Measurements from ENCODE around the gene MYBPHL.
A peak's percentile ranks its signal among the peaks of the same experiment; 100 is the strongest.
"Not testable (repeated sequence)": the region's sequence is repeated elsewhere in the genome, so short reads cannot be mapped to it uniquely, and the experiment has no call there.

Gene MYBPHL

GRCh38 chr1:109306832-109307273 is at the start of gene MYBPHL:
Gene MYBPHL (minus strand): TSS chr1:109307011. CDS start chr1:109306991, 20 bp downstream.
- DNase-seq: peak; percentile 68

DNA sequence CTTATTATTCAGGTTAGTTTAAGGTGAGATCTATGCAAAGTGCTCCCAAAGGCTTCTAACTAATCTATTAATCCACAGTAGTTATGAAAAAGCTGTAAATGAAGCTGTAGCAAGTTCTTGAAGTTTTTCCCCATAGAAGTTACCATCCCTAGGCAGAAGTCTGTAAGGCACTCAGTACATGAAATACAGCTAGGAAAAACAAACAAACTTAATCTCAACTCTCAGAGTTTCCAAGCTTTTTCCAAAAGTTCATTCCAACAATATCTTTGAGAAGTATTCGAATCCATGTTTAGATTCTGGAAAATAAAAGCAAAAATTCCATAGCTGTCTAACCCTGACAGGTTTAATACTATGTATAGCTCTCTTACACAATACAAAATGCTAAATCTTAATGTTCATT is 49.7 kb upstream of the MYBPHL start:
- no peak for DNase-seq

DNA sequence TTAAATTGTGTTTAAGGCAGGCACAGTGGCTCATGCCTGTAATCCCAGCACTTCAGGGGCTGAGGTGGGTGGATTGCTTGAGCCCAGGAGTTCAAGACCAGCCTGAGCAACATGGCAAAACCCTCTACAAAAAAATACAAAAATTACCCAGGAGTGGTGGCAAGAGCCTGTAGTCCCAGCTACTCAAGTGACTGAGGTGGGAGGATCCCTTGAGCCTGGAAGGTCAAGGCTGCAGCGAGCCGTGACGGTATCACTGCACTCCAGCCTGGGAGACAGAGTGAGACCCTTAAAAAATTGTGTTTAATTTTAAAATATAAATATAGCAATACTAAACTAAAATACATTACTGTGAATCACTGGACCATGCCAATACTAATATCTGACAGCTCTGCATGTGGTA is 48.1 kb upstream of the MYBPHL start:
- DNase-seq: no peak

DNA sequence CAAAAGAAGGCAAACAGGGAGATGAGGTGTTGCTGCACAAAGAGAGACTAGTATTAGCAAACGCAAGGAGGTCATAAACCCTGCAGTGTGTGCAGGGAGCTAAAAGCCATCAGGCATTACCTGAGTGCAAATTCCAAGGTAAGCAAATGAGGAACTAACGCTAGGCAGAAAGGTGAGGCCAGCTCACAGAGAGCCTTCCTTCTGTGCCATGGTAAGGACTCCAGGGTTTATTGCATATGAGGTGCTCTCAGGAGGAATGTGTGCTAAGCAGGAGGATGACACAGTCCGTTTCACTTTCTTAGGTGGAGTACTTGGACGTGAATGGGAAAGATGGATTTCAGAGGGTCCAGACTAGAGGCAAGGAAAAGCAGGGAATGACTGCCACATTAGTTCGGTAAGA is 44.6 kb upstream of the MYBPHL start:
- no peak for DNase-seq

- no peak for DNase-seq
Observed at GRCh38 chr1:109350655-109351054, 43.8 kb upstream of the MYBPHL start.

GRCh38 chr1:109350182-109350581 is 43.4 kb upstream of the MYBPHL start:
- DNase-seq: no peak

DNA sequence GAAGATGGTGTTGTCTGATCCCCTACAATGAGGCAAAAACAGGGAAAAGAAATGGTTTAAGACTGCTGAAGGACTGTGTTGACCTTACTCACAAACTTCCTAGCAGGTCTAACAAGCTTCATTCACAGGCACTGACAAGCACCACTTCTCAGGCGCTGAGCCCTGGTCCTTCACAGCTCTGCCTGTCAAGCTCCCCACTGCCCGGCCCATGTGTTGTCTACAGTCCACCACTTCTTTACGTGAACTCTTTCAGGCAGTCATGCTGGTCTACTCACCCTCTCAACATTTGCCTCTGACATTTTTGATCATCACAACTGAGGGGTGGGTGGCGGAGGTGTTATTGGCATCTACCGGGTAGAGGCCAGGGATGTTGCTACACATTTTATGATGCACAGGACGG is 40.7 kb upstream of the MYBPHL start:
- DNase-seq: no peak

- DNase-seq: no peak
Observed at GRCh38 chr1:109341944-109342930, 35.4 kb upstream of the MYBPHL start.

DNA sequence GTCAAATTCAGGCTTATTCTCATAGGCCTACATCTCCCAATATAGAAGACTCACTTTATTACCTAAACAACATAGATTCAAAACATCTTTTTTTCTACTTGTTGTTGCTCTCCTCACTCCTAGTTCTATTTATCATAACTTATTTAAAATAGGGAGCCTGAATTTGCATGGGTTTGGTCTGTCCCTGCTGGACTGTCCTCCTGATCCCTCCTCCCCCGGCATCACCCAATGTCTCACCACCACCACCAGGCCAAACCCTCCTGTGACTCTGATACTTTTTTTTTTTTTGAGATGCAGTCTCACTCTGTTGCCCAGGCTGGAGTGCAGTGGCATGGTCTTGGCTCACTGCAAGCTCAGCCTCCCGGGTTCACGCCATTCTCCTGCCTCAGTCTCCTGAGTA is 31.8 kb upstream of the MYBPHL start:
- no peak for DNase-seq

DNA sequence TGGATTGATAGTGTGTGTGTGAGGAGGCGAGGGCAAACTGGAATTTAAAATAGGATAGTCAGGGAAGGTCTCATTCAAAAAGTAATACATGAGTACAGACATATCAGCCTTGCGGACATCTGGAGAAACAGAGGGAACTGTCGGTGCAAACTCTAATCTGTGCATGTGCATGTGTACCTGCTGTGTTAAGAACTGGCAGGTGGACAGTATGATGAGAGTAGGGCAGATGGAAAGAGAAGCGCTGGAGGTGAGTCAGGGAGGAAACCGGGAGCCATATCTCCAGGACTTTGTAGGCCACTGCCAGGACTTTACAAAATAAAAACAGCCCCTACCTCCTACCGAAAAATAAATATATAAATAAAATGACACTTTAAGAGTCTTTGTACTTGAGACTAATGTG is 31.3 kb upstream of the MYBPHL start:
- no peak for DNase-seq

DNA sequence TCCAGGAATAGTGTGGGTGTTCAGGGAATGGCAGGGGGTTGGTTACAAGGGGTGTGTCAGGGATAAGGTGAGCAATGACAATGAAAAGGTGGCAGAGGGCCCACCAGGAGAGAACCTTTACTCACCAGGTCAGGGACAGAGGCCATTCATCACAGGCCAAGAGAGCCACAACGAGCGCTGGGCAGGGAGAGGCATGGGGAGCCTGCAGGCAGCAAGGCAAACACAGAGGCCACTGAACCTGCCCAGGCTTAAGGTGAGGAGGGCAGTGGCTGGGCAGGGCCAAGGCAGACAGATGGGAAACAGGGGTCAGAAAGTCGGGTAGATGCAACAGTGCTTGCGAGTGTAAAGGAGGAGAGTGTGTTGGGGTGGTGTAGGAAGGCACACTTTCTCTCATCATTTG is 28.3 kb upstream of the MYBPHL start:
- DNase-seq: no peak

GRCh38 chr1:109331113-109331512 is 24.3 kb upstream of the MYBPHL start:
- no peak for DNase-seq

GRCh38 chr1:109327285-109327684 is 20.5 kb upstream of the MYBPHL start:
- DNase-seq: no peak

GRCh38 chr1:109322974-109323373 is 16.2 kb upstream of the MYBPHL start:
- DNase-seq: no peak

GRCh38 chr1:109319114-109319513 is 12.3 kb upstream of the MYBPHL start:
- DNase-seq: no peak

- no peak for DNase-seq
Observed at GRCh38 chr1:109316506-109316905, 9.7 kb upstream of the MYBPHL start.

GRCh38 chr1:109315288-109315687 is 8.5 kb upstream of the MYBPHL start:
- DNase-seq: no peak

DNA sequence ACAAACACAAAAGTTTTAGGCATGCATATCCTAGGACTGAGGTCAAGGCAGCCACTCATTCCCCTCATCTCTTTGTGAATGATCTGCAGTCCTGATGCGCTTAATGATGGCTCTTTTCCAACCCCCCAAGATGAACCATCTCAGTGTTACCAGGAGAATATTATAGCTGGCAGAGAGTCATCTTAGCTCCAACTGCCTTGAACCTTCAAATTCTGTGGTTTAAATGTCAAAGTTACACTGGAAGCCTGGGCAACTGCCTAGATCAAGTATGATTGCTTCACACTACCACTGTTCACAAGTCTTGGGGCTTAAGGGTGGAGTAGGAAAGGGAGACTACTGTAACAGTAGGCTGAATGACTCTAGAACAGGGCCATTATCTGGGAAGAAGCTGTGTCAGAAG is 8.0 kb upstream of the MYBPHL start:
- no peak for DNase-seq

DNA sequence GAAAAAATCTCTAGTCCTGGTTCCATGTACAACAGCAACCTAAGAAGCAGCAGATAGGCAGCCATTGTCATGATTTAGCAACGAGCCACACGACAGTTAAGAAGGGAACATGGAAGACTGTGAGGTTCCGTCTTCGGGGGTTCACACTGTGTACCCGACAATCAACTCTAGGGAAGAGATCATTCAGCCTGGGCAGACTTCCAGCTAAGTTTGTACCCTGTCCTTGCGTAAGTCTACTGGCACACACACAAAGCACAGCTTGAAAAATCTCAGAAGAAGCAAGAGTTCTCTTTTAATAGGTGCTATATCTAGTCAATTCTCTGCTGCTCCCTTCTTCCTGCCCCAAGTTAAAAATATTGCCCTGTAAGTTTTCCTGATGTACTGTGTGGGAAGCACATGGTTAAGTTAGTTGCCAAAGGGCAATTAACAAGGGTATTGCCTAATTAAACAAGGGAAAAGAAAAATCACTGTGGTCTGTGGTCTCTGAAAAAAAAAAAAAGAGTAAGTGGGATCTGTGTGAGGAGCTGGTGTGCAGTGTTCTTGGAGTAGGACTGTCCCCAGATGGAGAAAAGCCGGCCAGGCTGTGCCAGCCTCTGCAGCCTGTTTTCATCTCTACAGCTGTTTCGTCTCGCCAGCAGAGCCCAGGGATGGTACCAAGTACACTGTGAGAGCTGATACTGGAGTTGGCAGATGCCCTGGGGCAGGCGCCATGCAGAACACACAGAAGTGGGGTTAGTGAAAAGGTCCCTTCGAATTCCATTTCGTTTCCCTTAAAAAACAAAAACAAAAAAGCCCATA is 6.4 kb upstream of the MYBPHL start:
- no peak for DNase-seq

GRCh38 chr1:109312246-109312645 is 5.4 kb upstream of the MYBPHL start:
- no peak for DNase-seq

GRCh38 chr1:109309347-109309746 is 2.5 kb upstream of the MYBPHL start:
- DNase-seq: no peak

DNA sequence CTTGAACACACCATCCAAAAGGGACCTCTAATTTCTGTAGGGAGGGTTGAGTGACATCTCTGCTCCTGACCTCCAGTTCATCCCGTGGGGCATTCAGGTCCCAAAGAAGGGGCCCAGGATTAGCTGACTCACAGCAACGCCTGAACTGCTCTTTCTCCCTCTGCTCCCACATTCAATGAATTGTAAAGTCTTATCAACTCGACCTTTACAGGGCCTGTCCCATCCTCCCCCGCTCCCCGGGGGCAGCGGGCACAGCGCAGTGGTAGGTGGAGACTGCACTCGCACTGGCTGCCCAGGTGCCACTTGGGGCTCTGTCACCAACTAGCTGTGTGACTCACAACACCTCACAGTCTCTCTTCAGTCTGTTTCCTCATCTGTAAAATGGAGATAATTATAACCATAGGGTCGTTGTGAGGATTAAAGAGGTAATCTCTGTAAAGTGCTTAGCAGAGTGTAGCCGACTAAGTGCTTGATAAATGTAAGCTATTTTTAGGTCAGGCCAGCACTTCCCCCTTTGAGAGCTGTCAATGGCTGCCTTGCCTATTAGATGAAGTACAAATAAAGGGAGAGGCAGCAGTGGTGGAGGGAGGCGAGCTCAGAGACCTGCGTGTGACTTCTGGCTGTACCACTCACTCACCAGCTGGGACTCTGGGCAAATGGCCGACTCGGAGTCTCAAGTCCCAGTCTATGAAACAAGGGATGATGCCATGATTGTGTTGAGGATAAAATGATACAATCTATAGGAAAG is 637 bp upstream of the MYBPHL start:
- DNase-seq: peak; percentile 83

DNA sequence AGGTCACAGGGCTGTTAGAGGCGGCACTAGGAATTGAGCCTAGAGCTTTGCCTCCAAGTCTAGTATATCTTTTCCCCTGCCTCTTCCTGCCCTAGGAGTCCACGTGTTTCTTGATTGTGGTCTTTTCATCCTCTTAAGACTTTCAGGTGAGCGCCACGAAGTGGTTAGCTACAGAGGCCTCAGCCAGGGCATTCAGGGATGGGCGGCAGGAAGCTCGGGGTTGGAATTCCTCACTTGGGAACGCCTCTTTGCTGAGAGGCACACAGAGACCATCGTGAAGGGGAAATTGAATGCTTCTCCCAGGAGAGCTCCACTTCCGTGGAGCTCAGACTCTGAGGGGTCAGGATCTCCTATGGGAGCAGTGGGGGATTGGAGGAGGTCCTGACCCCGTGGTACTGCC is 820 bp downstream of the MYBPHL start:
- DNase-seq: not testable (repeated sequence)
